GM19035 (cell line): ENCODE results near the gene CCN2.

Source experiments
- ATAC-seq: cut with Tn5 transposase; IDR thresholded peaks from one replicate; pipeline ENCODE4 v1.9.1; 2021; ENCODE audit not compliant: unreplicated experiment

CCN2 gene

GRCh38 chr6:131967948-131968347 lies 16.8 kb upstream of the CCN2 start:
- no peak for ATAC-seq

- no peak for ATAC-seq
Observed at GRCh38 chr6:131966443-131966842, 15.3 kb upstream of the CCN2 start.

- no peak for ATAC-seq
Observed at GRCh38 chr6:131963063-131963462, 11.9 kb upstream of the CCN2 start.

- no peak for ATAC-seq
Observed at GRCh38 chr6:131960371-131961133, 9.4 kb upstream of the CCN2 start.

- no peak for ATAC-seq
Observed at GRCh38 chr6:131958542-131959470, 7.6 kb upstream of the CCN2 start.

- ATAC-seq: no peak
Observed at GRCh38 chr6:131958095-131958494, 6.9 kb upstream of the CCN2 start.

GRCh38 chr6:131955876-131956275 lies 4.7 kb upstream of the CCN2 start:
- no peak for ATAC-seq

- ATAC-seq: no peak
Observed at GRCh38 chr6:131955192-131955591, 4.0 kb upstream of the CCN2 start.

GRCh38 chr6:131954775-131955107 lies 3.6 kb upstream of the CCN2 start:
- ATAC-seq: no peak

- ATAC-seq: no peak
Observed at GRCh38 chr6:131954059-131954774, 3.0 kb upstream of the CCN2 start.

- ATAC-seq: no peak
Observed at GRCh38 chr6:131952886-131953509, 1.8 kb upstream of the CCN2 start.

GRCh38 chr6:131951576-131952230 lies 531 bp upstream of the CCN2 start:
- no peak for ATAC-seq

GRCh38 chr6:131949909-131950766 lies 1.0 kb downstream of the CCN2 start:
- ATAC-seq: no peak

- no peak for ATAC-seq
Observed at GRCh38 chr6:131949620-131949908, 1.6 kb downstream of the CCN2 start.

- ATAC-seq: no peak
Observed at GRCh38 chr6:131948692-131949619, 2.2 kb downstream of the CCN2 start.

GRCh38 chr6:131947986-131948661 lies 3.0 kb downstream of the CCN2 start:
- no peak for ATAC-seq

GRCh38 chr6:131946992-131947955 lies 3.9 kb downstream of the CCN2 start:
- no peak for ATAC-seq
